SK-N-MC (cell line): ENCODE measurements around the gene CNTNAP4.

Source experiments
- DNase-seq: peaks from one replicate; pipeline ENCODE4 v3.0.0-alpha.2; 2011; ENCODE audit warnings: low read depth, low spot score
- H3K27ac ChIP-seq: fragments of 200-600 bp; sonication (generic); 2 replicates; pipeline ENCODE4 v1.5.1; 2016; ENCODE audit warnings: mixed run types
- H3K36me3 ChIP-seq: fragments of 200-600 bp; sonication (generic); 2 replicates; pipeline ENCODE4 v1.6.1; 2017; ENCODE audit warnings: antibody characterized with exemption, low read length, mixed read lengths; ENCODE audit not compliant: insufficient read depth
- H3K4me3 ChIP-seq: fragments of 200-600 bp; sonication (generic); 2 replicates; pipeline ENCODE4 v1.5.1; 2016
- H3K9ac ChIP-seq: fragments of 200-600 bp; sonication (generic); 2 replicates; pipeline ENCODE4 v1.8.0; 2017; ENCODE audit warnings: mixed run types, mixed read lengths; ENCODE audit not compliant: insufficient read length
- H3K9me3 ChIP-seq: fragments of 200-600 bp; sonication (generic); 2 replicates; pipeline ENCODE4 v1.6.1; 2017; ENCODE audit warnings: low read depth, mild to moderate bottlenecking, antibody characterized with exemption, low read length, moderate library complexity, mixed read lengths
- EZH2 ChIP-seq: fragments of 200-600 bp; sonication (generic); IDR thresholded peaks from one replicate; pipeline ENCODE4 v1.6.1; 2017; ENCODE audit warnings: antibody characterized with exemption
- FOXP2 ChIP-seq: optimal IDR thresholded peaks from 2 replicates; pipeline ENCODE3; 2011; ENCODE audit warnings: mild to moderate bottlenecking, moderate library complexity; ENCODE audit not compliant: insufficient read depth; ENCODE audit errors: extremely low read length, control extremely low read depth
- POLR2AphosphoS5 ChIP-seq: IDR thresholded peaks from 2 replicates; pipeline ENCODE4 v1.6.1; 2012; ENCODE audit warnings: mild to moderate bottlenecking, low read depth, low read length, borderline replicate concordance

CNTNAP4 gene

GRCh38 chr16:76276745-76277438 is at the start of gene CNTNAP4:
Gene CNTNAP4, plus strand, starts transcription at chr16:76277401. Its CDS starts 262 bp downstream, at chr16:76277663.
- Histone ChIP-seq H3K9ac (no peak within 1 kb of the TSS), H3K36me3 (no peaks in the 10 kb centered on the region), H3K27ac (no peak within 1 kb of the TSS), H3K9me3 (no peaks in the 10 kb centered on the region), H3K4me3 (no peak within 1 kb of the TSS)
- no peak for DNase-seq
- TF ChIP-seq FOXP2 (no peak), EZH2 (no peak), POLR2AphosphoS5 (no peak)

- no peak for TF ChIP-seq FOXP2
- TF ChIP-seq POLR2AphosphoS5: no peak
- TF ChIP-seq EZH2: no peak
- Histone ChIP-seq H3K9me3 (no peaks in the 10 kb centered on the region), H3K9ac (no peak overlapping the region), H3K36me3 (no peaks in the 10 kb centered on the region), H3K4me3 (no peak overlapping the region), H3K27ac (no peak overlapping the region)
- no peak for DNase-seq
Measured at GRCh38 chr16:76228546-76229146, 48.6 kb upstream of the CNTNAP4 start.

- TF ChIP-seq FOXP2: no peak
- no peaks in the 10 kb centered on the region for H3K36me3 ChIP-seq
Measured at GRCh38 chr16:76232704-76233103, 44.5 kb upstream of the CNTNAP4 start.

GRCh38 chr16:76235025-76235424 is 42.2 kb upstream of the CNTNAP4 start:
- H3K27ac ChIP-seq: no peak overlapping the region
- no peak overlapping the region for H3K9ac ChIP-seq
- H3K36me3 ChIP-seq: no peaks in the 10 kb centered on the region
- no peak overlapping the region for H3K4me3 ChIP-seq
- no peak for DNase-seq
- H3K9me3 ChIP-seq: no peaks in the 10 kb centered on the region
- TF ChIP-seq EZH2: no peak
- TF ChIP-seq POLR2AphosphoS5: no peak
- no peak for TF ChIP-seq FOXP2

More at GRCh38 chr16:76232704-76233103, 44.5 kb upstream of the CNTNAP4 start:
- Histone ChIP-seq H3K9me3 (no peaks in the 10 kb centered on the region), H3K4me3 (no peak overlapping the region), H3K27ac (no peak overlapping the region), H3K9ac (no peak overlapping the region)
- DNase-seq: no peak

GRCh38 chr16:76235426-76235825 is 41.8 kb upstream of the CNTNAP4 start:
- no peak overlapping the region for H3K4me3 ChIP-seq
- H3K9ac ChIP-seq: no peak overlapping the region
- TF ChIP-seq EZH2: no peak
- no peak for TF ChIP-seq POLR2AphosphoS5
- TF ChIP-seq FOXP2: no peak
- DNase-seq: no peak
- no peak overlapping the region for H3K27ac ChIP-seq
- no peaks in the 10 kb centered on the region for H3K9me3 ChIP-seq
- H3K36me3 ChIP-seq: no peaks in the 10 kb centered on the region

GRCh38 chr16:76237471-76237870 is 39.7 kb upstream of the CNTNAP4 start:
- no peak for TF ChIP-seq FOXP2
- no peak for TF ChIP-seq EZH2
- no peak for TF ChIP-seq POLR2AphosphoS5
- no peaks in the 10 kb centered on the region for H3K36me3 ChIP-seq
- H3K9me3 ChIP-seq: no peaks in the 10 kb centered on the region
- DNase-seq: no peak
- H3K9ac ChIP-seq: no peak overlapping the region
- no peak overlapping the region for H3K4me3 ChIP-seq
- H3K27ac ChIP-seq: no peak overlapping the region

GRCh38 chr16:76241755-76242154 is 35.4 kb upstream of the CNTNAP4 start:
- no peak for DNase-seq
- no peaks in the 10 kb centered on the region for H3K9me3 ChIP-seq
- H3K36me3 ChIP-seq: no peaks in the 10 kb centered on the region
- no peak overlapping the region for H3K4me3 ChIP-seq
- H3K9ac ChIP-seq: no peak overlapping the region
- no peak overlapping the region for H3K27ac ChIP-seq
- TF ChIP-seq FOXP2 (no peak), EZH2 (no peak), POLR2AphosphoS5 (no peak)

GRCh38 chr16:76243620-76244019 is 33.6 kb upstream of the CNTNAP4 start:
- Histone ChIP-seq H3K9ac (no peak overlapping the region), H3K36me3 (no peaks in the 10 kb centered on the region), H3K27ac (no peak overlapping the region), H3K9me3 (no peaks in the 10 kb centered on the region), H3K4me3 (no peak overlapping the region)
- TF ChIP-seq FOXP2 (no peak), POLR2AphosphoS5 (no peak), EZH2 (no peak)
- DNase-seq: no peak

- Histone ChIP-seq H3K27ac (no peak overlapping the region), H3K4me3 (no peak overlapping the region), H3K9ac (no peak overlapping the region), H3K36me3 (no peaks in the 10 kb centered on the region), H3K9me3 (no peaks in the 10 kb centered on the region)
- no peak for DNase-seq
- no peak for TF ChIP-seq FOXP2
- TF ChIP-seq POLR2AphosphoS5: no peak
- no peak for TF ChIP-seq EZH2
Measured at GRCh38 chr16:76246587-76246986, 30.6 kb upstream of the CNTNAP4 start.
